Stimulated activated CD8-positive, alpha-beta memory T cell treated with anti-CD3 and anti-CD28 coated beads, Interleukin-4, amount 100 ng/mL, for 48 hours (primary cell): ENCODE results near the gene CCL2.

Experiments used
- DNase-seq: peaks from one replicate; pipeline ENCODE4 v3.0.0-alpha.2; 2020

CCL2 gene

GRCh38 chr17:34275881-34276280 is 20.8 kb downstream of the CCL2 start:
- DNase-seq, result no peak

DNA sequence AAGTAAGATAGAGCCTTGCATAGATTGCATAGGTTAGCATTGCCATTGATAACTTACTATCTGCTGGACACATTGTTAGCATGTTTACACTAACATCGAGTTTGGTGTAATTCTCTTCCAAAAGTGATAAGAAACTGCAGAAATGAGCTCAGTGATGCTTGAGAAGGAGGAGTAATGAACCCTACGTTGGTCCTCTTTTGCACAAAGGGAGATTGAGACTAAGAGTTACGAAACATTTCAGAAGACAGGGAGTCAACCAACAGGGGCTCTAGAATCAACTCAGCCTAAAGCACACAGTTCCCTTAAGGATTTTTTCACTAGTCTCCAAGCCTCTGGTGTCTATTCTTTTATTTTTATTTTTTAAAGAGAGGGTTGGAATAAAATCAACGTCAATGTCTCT is 21.7 kb downstream of the CCL2 start:
- DNase-seq, result no peak

DNA sequence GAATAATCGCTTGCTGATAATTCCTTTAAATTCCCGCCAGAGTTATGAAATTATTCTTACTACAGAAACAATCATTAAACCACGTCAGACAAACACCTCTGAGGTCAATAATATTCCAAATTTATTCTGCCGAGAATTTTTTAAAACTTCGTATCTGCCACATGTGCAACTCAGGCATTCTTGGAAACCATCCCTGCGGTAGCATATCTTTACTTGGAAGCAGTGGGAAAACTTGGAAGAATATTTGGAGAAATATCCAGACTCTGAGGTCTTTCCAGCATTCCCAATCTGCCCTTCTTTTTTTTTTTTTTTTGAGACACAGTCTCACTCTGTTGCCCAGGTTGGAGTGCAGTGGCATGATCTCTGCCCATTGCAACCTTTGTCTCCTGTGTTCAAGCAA is 28.5 kb downstream of the CCL2 start:
- DNase-seq, result no peak

DNA sequence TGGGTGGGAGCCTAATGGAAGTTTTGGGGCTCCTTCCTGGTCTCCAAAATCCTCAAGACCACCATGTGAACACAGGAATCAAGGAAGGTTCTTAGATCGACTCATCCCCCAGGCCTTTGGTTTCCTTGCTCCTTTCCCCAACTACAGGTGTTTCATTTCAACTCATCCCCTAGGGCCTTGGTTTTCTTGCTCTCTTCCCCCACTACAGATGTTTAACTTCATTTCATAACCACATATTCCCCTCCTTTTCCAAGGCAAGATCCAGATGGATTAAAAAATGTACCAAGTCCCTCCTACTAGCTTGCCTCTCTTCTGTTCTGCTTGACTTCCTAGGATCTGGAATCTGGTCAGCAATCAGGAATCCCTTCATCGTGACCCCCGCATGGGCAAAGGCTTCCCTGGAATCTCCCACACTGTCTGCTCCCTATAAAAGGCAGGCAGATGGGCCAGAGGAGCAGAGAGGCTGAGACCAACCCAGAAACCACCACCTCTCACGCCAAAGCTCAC is 30.3 kb downstream of the CCL2 start, which contains the start of gene CCL11:
Gene CCL11 (plus strand): TSS at position 457 of the 507 bp plus-strand sequence. CDS start 67 bp downstream, outside the sequence.
- no peak for DNase-seq

- no peak for DNase-seq
Observed at GRCh38 chr17:34287875-34288274, 32.8 kb downstream of the CCL2 start.

DNA sequence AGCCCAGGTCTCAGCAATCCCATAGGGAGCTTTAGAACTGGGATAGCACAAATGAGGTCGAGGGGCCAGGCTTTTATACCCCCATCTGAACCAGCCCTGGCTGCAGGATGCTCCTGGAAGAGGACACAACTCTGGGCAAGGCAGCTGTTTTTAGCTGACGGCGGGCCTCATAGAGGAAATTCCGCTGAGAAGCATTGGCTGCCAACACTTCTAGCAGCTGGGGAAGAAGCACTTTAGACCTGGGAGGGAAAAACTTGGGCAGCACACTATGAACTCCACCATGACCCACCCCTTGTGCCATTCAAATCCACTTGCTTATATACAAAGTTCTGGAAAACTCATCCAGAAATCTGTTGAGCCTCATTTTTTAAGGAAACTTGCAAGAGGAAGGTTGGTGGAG is 35.5 kb downstream of the CCL2 start:
- no peak for DNase-seq

GRCh38 chr17:34291721-34292348 is 36.8 kb downstream of the CCL2 start:
- DNase-seq, result no peak

GRCh38 chr17:34299027-34299426 is 43.9 kb downstream of the CCL2 start:
- no peak for DNase-seq

DNA sequence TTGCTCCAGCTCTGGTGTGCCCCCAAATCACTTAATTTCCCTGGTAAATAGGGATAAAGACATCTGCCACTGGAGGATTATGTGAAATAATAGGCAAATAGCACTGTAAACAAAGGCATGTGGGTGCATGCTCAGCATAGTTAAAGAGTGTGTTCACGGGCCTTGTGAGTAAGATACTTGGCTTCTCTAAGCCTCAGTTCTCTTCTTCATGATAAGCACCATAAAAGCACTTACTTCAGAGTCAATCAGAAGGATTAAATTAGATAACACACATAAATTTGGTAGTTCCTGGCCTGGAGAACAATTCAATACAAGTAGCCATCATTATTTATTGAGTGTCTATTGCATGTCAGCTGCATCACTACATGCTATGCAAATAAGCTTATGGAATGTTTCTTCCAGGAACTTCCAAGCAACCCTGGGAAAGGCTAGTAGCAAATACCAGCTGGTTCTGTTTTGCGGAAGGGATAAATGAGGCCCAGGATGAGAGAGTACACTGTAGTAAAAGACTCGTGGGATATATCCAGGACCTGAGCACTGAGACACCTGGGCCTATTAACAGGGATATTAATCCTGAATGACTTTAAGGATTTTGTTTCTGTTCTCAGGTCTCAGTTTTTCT is 45.0 kb downstream of the CCL2 start:
- no peak for DNase-seq

- DNase-seq, result no peak
Observed at GRCh38 chr17:34300652-34301370, 45.7 kb downstream of the CCL2 start.

GRCh38 chr17:34301986-34302385 is 46.9 kb downstream of the CCL2 start:
- DNase-seq, result no peak

DNA sequence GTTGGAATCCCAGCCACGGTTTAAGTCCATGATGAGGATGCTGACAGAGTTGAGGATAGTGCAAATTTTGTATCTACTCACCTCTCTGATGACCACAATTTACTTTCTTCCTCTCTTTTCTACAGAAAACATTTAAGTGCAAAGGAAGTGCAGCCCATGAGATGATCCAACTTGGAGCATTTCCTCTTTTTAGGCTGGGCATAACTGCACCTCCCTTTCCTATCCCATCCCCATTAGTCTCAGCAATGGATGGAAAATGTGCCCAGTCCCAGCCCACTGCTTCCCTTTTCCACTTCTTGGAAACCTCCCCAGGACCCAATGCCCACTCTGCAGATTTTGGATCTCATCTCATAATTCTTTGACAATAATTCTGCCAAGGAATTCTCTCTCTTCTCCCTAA is 47.6 kb downstream of the CCL2 start:
- DNase-seq, result no peak

GRCh38 chr17:34303606-34304005 is 48.5 kb downstream of the CCL2 start:
- no peak for DNase-seq

- DNase-seq, result no peak
Observed at GRCh38 chr17:34305061-34305460, 50.0 kb downstream of the CCL2 start.

DNA sequence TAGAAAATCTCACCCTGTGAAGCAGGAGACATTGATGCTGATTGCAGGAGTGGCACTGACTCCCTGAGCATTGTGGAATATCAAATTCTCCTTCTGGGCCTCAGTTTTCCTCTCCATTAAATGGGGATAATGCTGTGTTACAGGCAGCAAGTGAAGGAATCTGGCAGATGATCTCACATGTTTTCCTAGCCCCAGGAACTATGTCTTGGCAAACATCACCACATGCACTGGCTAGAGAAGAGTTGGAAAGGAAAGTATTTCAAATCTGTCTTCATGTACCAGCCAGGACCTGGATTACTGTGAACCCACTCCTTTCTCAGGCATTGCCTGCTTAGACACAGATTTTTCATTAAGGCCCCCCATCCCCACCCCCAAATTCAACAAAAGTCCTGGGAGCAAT is 50.5 kb downstream of the CCL2 start:
- DNase-seq, result no peak

DNA sequence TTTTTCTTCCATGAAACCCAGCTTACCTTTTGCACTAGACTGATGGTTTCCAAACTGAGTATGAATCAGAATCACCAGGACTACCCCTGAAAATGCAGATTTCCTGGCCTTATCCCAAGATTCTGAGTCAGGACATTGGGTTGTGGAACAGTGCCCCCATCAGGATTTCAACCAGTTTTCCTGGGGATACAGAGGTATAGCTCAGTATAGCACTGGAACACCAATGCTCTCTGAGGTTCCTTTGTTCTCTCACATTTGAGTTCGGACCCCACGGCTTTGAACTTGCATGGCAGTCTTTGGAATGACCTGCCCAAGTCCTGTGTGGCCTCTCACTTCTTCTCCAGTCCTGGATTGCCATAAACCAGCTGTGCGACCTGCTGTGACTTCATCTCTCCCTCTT is 51.4 kb downstream of the CCL2 start:
- DNase-seq, result no peak
